ENCODE data around the gene PGF. TPM values are rescaled to one million over a fixed set of nuclear protein-coding genes. Genes with fewer than 3 reads are reported as not detected.

PGF gene
- polyA plus RNA-seq, 3 donors, result 0.03 TPM; not detected in 2

DNA sequence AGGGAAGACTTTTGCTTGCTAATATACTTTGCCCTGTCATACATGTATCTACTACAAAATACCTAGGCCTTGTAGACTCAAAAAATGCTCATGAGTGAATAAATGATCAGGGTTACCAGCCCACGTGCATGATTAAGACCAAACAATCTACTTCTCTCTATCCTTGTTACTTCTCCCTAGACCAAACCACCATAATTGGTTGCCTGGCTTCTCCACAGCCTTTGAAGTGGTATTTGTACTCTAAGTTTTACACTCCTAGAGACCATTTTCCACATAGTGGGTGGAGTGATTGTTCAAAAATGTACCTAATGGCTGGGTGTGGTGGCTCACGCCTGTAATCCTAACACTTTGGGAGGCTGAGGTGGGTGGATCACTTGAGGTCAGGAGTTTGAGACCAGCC, 18.2 kb downstream of the PGF start:
- Histone ChIP-seq H3K9ac (ENCODE audit: insufficient read depth, low read length, poor library complexity, severe bottlenecking) (no peak overlapping the region), H3K4me2 (replicated peaks; ENCODE audit: extremely low read depth, low read length, poor library complexity, severe bottlenecking) (no peak overlapping the region), H3K36me3 (replicated peaks in 1 of 2; ENCODE audit: control insufficient read depth in 1 of 2, insufficient read depth in 2 of 2, low read length in 2 of 2) (no peaks in the 10 kb centered on the region), H4K20me1 (ENCODE audit: insufficient read depth, low read length) (no peaks in the 10 kb centered on the region), H3K79me2 (ENCODE audit: insufficient read depth, low read length) (no peaks in the 10 kb centered on the region), H3K4me3 (replicated peaks in 1 of 3; ENCODE audit: low read depth in 2 of 3, low read length in 3 of 3) (no peak overlapping the region), H2AFZ (ENCODE audit: insufficient read depth, low read depth, low read length, poor library complexity, severe bottlenecking) (no peak overlapping the region), H3K9me3 (replicated peaks in 1 of 2; ENCODE audit: control insufficient read depth in 1 of 2, insufficient read depth in 1 of 2, low read length in 2 of 2) (no peaks in the 10 kb centered on the region), H3K4me1 (ENCODE audit: control insufficient read depth in 1 of 2, insufficient read depth in 2 of 2, low read length in 2 of 2) (peaks cover 41 to 46% of the 10 kb centered on the region in 2 donors), H3K27me3 (ENCODE audit: control insufficient read depth in 2 of 2, insufficient read depth in 2 of 2, low read length in 2 of 2) (no peaks in the 10 kb centered on the region), H3K27ac (ENCODE audit: low read depth in 1 of 2, low read length in 2 of 2) (no peak overlapping the region)
- no CpG with 5 or more reads among the region's 2 CpGs for WGBS (ENCODE audit: insufficient coverage)
- no peak for DNase-seq
- H3K4me3 Mint-ChIP-seq, result no peak overlapping the region
- no peak overlapping the region for H3K27ac Mint-ChIP-seq
- H3K27me3 Mint-ChIP-seq (ENCODE audit: low read depth in 3 of 3), result peaks cover 4 to 10% (median 5%) of the 10 kb centered on the region in 3 donors
- H3K9me3 Mint-ChIP-seq, result peaks cover 0 to 5% (median 1%) of the 10 kb centered on the region in 7 donors
- no peak for TF ChIP-seq CTCF (IDR thresholded peaks at IDR 0.05)
- intact Hi-C loops (cut with micrococcal nuclease), result no loop called here
- no peaks in the 10 kb centered on the region for H3K36me3 Mint-ChIP-seq
- peaks cover 52% of the 10 kb centered on the region for H3K4me1 Mint-ChIP-seq

GRCh38 chr14:74936731-74937130, 18.7 kb downstream of the PGF start:
- H2AFZ ChIP-seq (ENCODE audit: insufficient read depth, low read depth, low read length, poor library complexity, severe bottlenecking), result no peak overlapping the region
- WGBS (ENCODE audit: insufficient coverage), result 99% methylated on average over 8 of the region's 8 CpGs
- Mint-ChIP-seq H3K27me3 (ENCODE audit: low read depth in 3 of 3) (peaks cover 4 to 11% (median 5%) of the 10 kb centered on the region in 3 donors), H3K4me3 (no peak overlapping the region), H3K9me3 (peaks cover 0 to 5% (median 1%) of the 10 kb centered on the region in 7 donors), H3K27ac (no peak overlapping the region), H3K36me3 (no peaks in the 10 kb centered on the region), H3K4me1 (peaks cover 48% of the 10 kb centered on the region)
- no peaks in the 10 kb centered on the region for H3K36me3 ChIP-seq (replicated peaks in 1 of 2; ENCODE audit: control insufficient read depth in 1 of 2, insufficient read depth in 2 of 2, low read length in 2 of 2)
- intact Hi-C loops (cut with micrococcal nuclease), result no loop called here
- no peak overlapping the region for H3K4me2 ChIP-seq (replicated peaks; ENCODE audit: extremely low read depth, low read length, poor library complexity, severe bottlenecking)
- H3K4me3 ChIP-seq (replicated peaks in 1 of 3; ENCODE audit: low read depth in 2 of 3, low read length in 3 of 3), result no peak overlapping the region
- H3K27me3 ChIP-seq (ENCODE audit: control insufficient read depth in 2 of 2, insufficient read depth in 2 of 2, low read length in 2 of 2), result no peaks in the 10 kb centered on the region
- DNase-seq, result no peak
- H3K9ac ChIP-seq (ENCODE audit: insufficient read depth, low read length, poor library complexity, severe bottlenecking), result no peak overlapping the region
- H3K4me1 ChIP-seq (ENCODE audit: control insufficient read depth in 1 of 2, insufficient read depth in 2 of 2, low read length in 2 of 2), result peaks cover 37 to 42% of the 10 kb centered on the region in 2 donors
- no peaks in the 10 kb centered on the region for H4K20me1 ChIP-seq (ENCODE audit: insufficient read depth, low read length)
- H3K9me3 ChIP-seq (replicated peaks in 1 of 2; ENCODE audit: control insufficient read depth in 1 of 2, insufficient read depth in 1 of 2, low read length in 2 of 2), result no peaks in the 10 kb centered on the region
- TF ChIP-seq CTCF (IDR thresholded peaks at IDR 0.05), result no peak
- H3K79me2 ChIP-seq (ENCODE audit: insufficient read depth, low read length), result no peaks in the 10 kb centered on the region
- no peak overlapping the region for H3K27ac ChIP-seq (ENCODE audit: low read depth in 1 of 2, low read length in 2 of 2)
